H1 (cell line): ENCODE results near the gene SLC6A18. TPM values are rescaled to one million over a fixed set of nuclear protein-coding genes. Genes with fewer than 3 reads are reported as not detected.

ENCODE experiments used
- ATF3 ChIP-seq: IDR thresholded peaks from 2 replicates; pipeline ENCODE4 v1.6.1; 2011; ENCODE audit warnings: low read depth, mild to moderate bottlenecking, low read length; ENCODE audit not compliant: insufficient read depth
- CHD7 ChIP-seq: fragments of 300-600 bp; sonication (generic); IDR thresholded peaks from 2 replicates; pipeline ENCODE4 v1.7.1; 2012; ENCODE audit warnings: low read length, moderate library complexity, mild to moderate bottlenecking, inconsistent platforms; ENCODE audit not compliant: insufficient replicate concordance
- EP300 ChIP-seq, 2 experiments: IDR thresholded peaks; 1 replicate in 1 of 2; 2 replicates in 1 of 2; pipeline ENCODE4 v1.6.1; 2011 to 2012; ENCODE audit warnings: low read depth in 2 of 2, low read length in 2 of 2, mild to moderate bottlenecking in 2 of 2, borderline replicate concordance in 1 of 2, inconsistent platforms in 1 of 2, moderate library complexity in 1 of 2
- KDM1A ChIP-seq: fragments of 200-600, 300-600 bp; sonication (generic); IDR thresholded peaks from 2 replicates; pipeline ENCODE4 v1.7.1; 2016; ENCODE audit warnings: mild to moderate bottlenecking, low read length, borderline replicate concordance
- PHF8 ChIP-seq: fragments of 200-600 bp; sonication (generic); conservative IDR thresholded peaks from 2 replicates; pipeline ENCODE4 v1.7.1; 2012; ENCODE audit warnings: low read depth, mild to moderate bottlenecking, inconsistent platforms, low read length, moderate library complexity
- polyA plus RNA-seq, 7 experiments: library from polyadenylated mRNA; depleted of rRNA in 3 of 7; stranded (reverse) in 5 of 7; unstranded in 2 of 7; fragments of >200 nt in 5 of 7; fragments of 200-250 nt in 2 of 7; gene quantifications; 1 replicate in 5 of 7; 2 replicates in 1 of 7; 4 replicates in 1 of 7; pipeline versions ENCODE4 v1.2.1 to v1.2.3, GENCODE V29; 2011 to 2013; ENCODE audit warnings: missing spikeins in 2 of 7, mixed read lengths in 2 of 7
- total RNA-seq: library from RNA; stranded (reverse); fragmentation: NEBNext Ultra II Directional; extraction: Animal tissue kit (Norgen Biotek cat#: 25700); gene quantifications from 2 replicates; pipeline ENCODE4 v1.2.1, GENCODE V29; 2021

SLC6A18 gene
- total and polyA plus RNA-seq, 2 of the 8 experiments (the other 6 are each of a cell fraction or from before 2014, with no cell fraction given) = not detected

DNA sequence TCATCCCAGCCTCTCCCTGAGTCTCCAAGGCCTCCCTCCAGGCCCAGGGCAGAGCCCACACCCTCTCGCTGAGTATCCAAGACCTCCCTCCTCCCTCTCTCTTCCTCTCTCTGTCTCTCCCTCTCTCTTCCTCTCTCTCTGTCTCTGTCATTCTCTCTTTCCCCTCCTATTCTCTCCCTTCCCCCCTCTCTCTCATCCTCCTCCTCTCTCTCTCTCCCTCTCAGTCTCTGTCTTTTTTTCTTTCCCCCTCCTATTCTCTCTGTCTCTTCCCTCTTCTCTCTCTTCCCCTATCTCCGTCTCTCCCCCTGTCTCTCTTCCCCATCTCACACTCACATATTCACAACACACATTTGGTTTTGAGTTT is 15.7 kb upstream of the SLC6A18 start (continued):
- TF ChIP-seq CHD7 (no peak), EP300 (IDR thresholded peaks at IDR 0.05; ENCODE audit: borderline replicate concordance in 1 of 2, low read depth in 2 of 2, low read length in 2 of 2) (no peak), KDM1A (no peak), PHF8 (no peak), ATF3 (no peak)
